GM18505 (cell line): ENCODE data around the gene TTC39C.

Experiments used
- ATAC-seq: cut with Tn5 transposase; IDR thresholded peaks from one replicate; pipeline ENCODE4 v1.9.1; 2021; ENCODE audit not compliant: unreplicated experiment
- POLR2A ChIP-seq: IDR thresholded peaks from 4 replicates; pipeline ENCODE4 v1.6.1; 2011; ENCODE audit warnings: borderline replicate concordance; ENCODE audit not compliant: insufficient read depth, insufficient read length; ENCODE audit errors: extremely low read depth

TTC39C gene

GRCh38 chr18:24181806-24182205, 167.3 kb downstream of the TTC39C start:
- ATAC-seq, result no peak
- TF ChIP-seq POLR2A, result no peak
